ENCODE measurements around the gene RPS2. TPM values are rescaled to one million over a fixed set of nuclear protein-coding genes. Genes with fewer than 3 reads are reported as not detected.
A peak's percentile ranks its signal among the peaks of the same experiment; 100 is the strongest.

Gene RPS2
- total and polyA plus RNA-seq, 2 of the 8 experiments (the other 6 are each of a cell fraction or from before 2014, with no cell fraction given): 4,042 to 16,783 TPM

GRCh38 chr16:2009791-2010510 lies 45.3 kb upstream of the RPS2 start, which contains the start of gene ZNF598 (continued):
- TF ChIP-seq TCF12 (IDR thresholded peaks at IDR 0.05; ENCODE audit: low read depth, low read length) (0 out of 2 replicates have a peak, but pooled peaks have one; percentile 10), CHD7 (IDR thresholded peaks at IDR 0.05; ENCODE audit: insufficient replicate concordance, low read length) (no peak), CHD1 (IDR thresholded peaks at IDR 0.05; ENCODE audit: low read depth, low read length) (no peak), RFX5 (IDR thresholded peaks at IDR 0.05; ENCODE audit: borderline replicate concordance, low read depth, low read length) (no peak), KDM5A (IDR thresholded peaks at IDR 0.05; ENCODE audit: low read length) (no peak)

All from H1 (cell line).